HuH-7 (cell line): Measurements from ENCODE around the gene AMPD3.
A peak's percentile ranks its signal among the peaks of the same experiment; 100 is the strongest.

Experiments used
- DNase-seq: peaks from one replicate; pipeline ENCODE4 v3.0.0; 2011; ENCODE audit warnings: low spot score

The AMPD3 gene

GRCh38 chr11:10438458-10438857 is 16.6 kb upstream of the AMPD3 start:
- no peak for DNase-seq

GRCh38 chr11:10439351-10439750 is 15.7 kb upstream of the AMPD3 start:
- no peak for DNase-seq

GRCh38 chr11:10439924-10440323 is 15.1 kb upstream of the AMPD3 start:
- DNase-seq = no peak

- no peak for DNase-seq
Observed at GRCh38 chr11:10440401-10440800, 14.7 kb upstream of the AMPD3 start.

GRCh38 chr11:10441091-10441490 is 14.0 kb upstream of the AMPD3 start:
- no peak for DNase-seq

GRCh38 chr11:10441652-10442503 is 13.2 kb upstream of the AMPD3 start:
- DNase-seq = no peak

GRCh38 chr11:10443152-10443551 is 11.9 kb upstream of the AMPD3 start:
- no peak for DNase-seq

- DNase-seq = no peak
Observed at GRCh38 chr11:10443721-10444235, 11.3 kb upstream of the AMPD3 start.

GRCh38 chr11:10444725-10445315 is 10.2 kb upstream of the AMPD3 start:
- no peak for DNase-seq

GRCh38 chr11:10447445-10447844 is 7.6 kb upstream of the AMPD3 start:
- DNase-seq = no peak

GRCh38 chr11:10450462-10451425 is 4.3 kb upstream of the AMPD3 start:
- peak; percentile 88 for DNase-seq

- no peak for DNase-seq
Observed at GRCh38 chr11:10451426-10452116, 3.5 kb upstream of the AMPD3 start.

- no peak for DNase-seq
Observed at GRCh38 chr11:10452211-10452767, 2.8 kb upstream of the AMPD3 start.

- DNase-seq = no peak
Observed at GRCh38 chr11:10453261-10453660, 1.8 kb upstream of the AMPD3 start.

GRCh38 chr11:10455637-10456487 is 798 bp downstream of the AMPD3 start:
- DNase-seq = peak; percentile 63

GRCh38 chr11:10456519-10456918 is 1.5 kb downstream of the AMPD3 start:
- DNase-seq = no peak

GRCh38 chr11:10457901-10458300 is 2.8 kb downstream of the AMPD3 start:
- DNase-seq = no peak

GRCh38 chr11:10459029-10459970 is 4.2 kb downstream of the AMPD3 start:
- no peak for DNase-seq

- no peak for DNase-seq
Observed at GRCh38 chr11:10460611-10461275, 5.7 kb downstream of the AMPD3 start.
